GM23248 (cell line): ENCODE data around the gene UTP4. TPM values are rescaled to one million over a fixed set of nuclear protein-coding genes. Genes with fewer than 3 reads are reported as not detected.

Experiments
- DNase-seq: peaks from one replicate; pipeline ENCODE4 v3.0.0-alpha.2; 2015
- H2AFZ ChIP-seq: fragments of 200-600 bp; sonication (generic); 2 replicates; pipeline ENCODE4 v1.6.1; 2016; ENCODE audit warnings: antibody characterized with exemption
- H3F3A ChIP-seq: fragments of 200-600 bp; sonication (generic); 2 replicates; pipeline ENCODE4 v1.6.1; 2016; ENCODE audit warnings: mild to moderate bottlenecking, antibody characterized with exemption, mixed run types; ENCODE audit not compliant: insufficient read depth
- H3K27ac ChIP-seq: fragments of 200-600 bp; sonication (generic); 2 replicates; pipeline ENCODE4 v1.5.1; 2016; ENCODE audit warnings: mild to moderate bottlenecking
- H3K27me3 ChIP-seq: fragments of 200-600 bp; sonication (generic); replicated peaks from 2 replicates; pipeline ENCODE4 v1.6.1; 2016; ENCODE audit warnings: mild to moderate bottlenecking; ENCODE audit not compliant: insufficient read depth
- H3K36me3 ChIP-seq: fragments of 200-600 bp; sonication (generic); 2 replicates; pipeline ENCODE4 v1.6.1; 2016; ENCODE audit warnings: low read depth, mild to moderate bottlenecking
- H3K4me1 ChIP-seq: fragments of 200-600 bp; sonication (generic); 2 replicates; pipeline ENCODE4 v1.6.1; 2016; ENCODE audit warnings: mild to moderate bottlenecking; ENCODE audit not compliant: insufficient read depth
- H3K4me2 ChIP-seq: fragments of 200-600 bp; sonication (generic); one replicate; pipeline ENCODE4 v1.6.1; 2016; ENCODE audit warnings: mild to moderate bottlenecking; ENCODE audit not compliant: unreplicated experiment
- H3K4me3 ChIP-seq: fragments of 200-600 bp; sonication (generic); 2 replicates; pipeline ENCODE4 v1.5.1; 2016; ENCODE audit warnings: mild to moderate bottlenecking
- H3K79me2 ChIP-seq: fragments of 200-600 bp; sonication (generic); 2 replicates; pipeline ENCODE4 v1.6.1; 2016; ENCODE audit warnings: mild to moderate bottlenecking; ENCODE audit not compliant: insufficient read depth
- H3K9ac ChIP-seq: fragments of 200-600 bp; sonication (generic); 2 replicates; pipeline ENCODE4 v1.6.1; 2016; ENCODE audit warnings: mild to moderate bottlenecking
- H3K9me2 ChIP-seq: fragments of 200-600 bp; sonication (generic); 2 replicates; pipeline ENCODE4 v1.6.1; 2016; ENCODE audit warnings: mixed run types, mild to moderate bottlenecking, moderate library complexity; ENCODE audit not compliant: insufficient read depth
- H3K9me3 ChIP-seq: fragments of 200-600 bp; sonication (generic); one replicate; pipeline ENCODE4 v1.6.1; 2017; ENCODE audit warnings: low read depth
- H4K20me1 ChIP-seq: fragments of 200-600 bp; sonication (generic); 2 replicates; pipeline ENCODE4 v1.6.0; 2016; ENCODE audit not compliant: insufficient read depth
- EZH2 ChIP-seq: fragments of 200-600 bp; sonication (generic); IDR thresholded peaks from 2 replicates; pipeline ENCODE4 v1.6.1; 2018; ENCODE audit warnings: antibody characterized with exemption, mild to moderate bottlenecking; ENCODE audit not compliant: insufficient read depth, poor library complexity, severe bottlenecking
- EZH2phosphoT487 ChIP-seq: fragments of 200-600 bp; sonication (generic); IDR thresholded peaks from 2 replicates; pipeline ENCODE4 v1.6.1; 2018; ENCODE audit warnings: antibody characterized with exemption, moderate library complexity, mild to moderate bottlenecking, low read depth; ENCODE audit not compliant: insufficient read depth
- WGBS, 2 experiments: methylation state at CpG; one replicate each; pipeline ENCODE4 v1.1.6; 2015 to 2017; ENCODE audit warnings: low lambda C conversion rate in 2 of 2, low coverage in 1 of 2; ENCODE audit errors: missing lambda C conversion rate in 2 of 2; 5-methylcytosine and 5-hydroxymethylcytosine counted together
- in situ Hi-C: fragments of 300-500 bp; cut with MboI; formaldehyde crosslinking; loops from 2 replicates; pipeline ENCODE4 v1.15.0; 2020
- polyA plus RNA-seq: library from polyadenylated mRNA; unstranded; fragments of >200 nt; fragmentation: Nextera tagmentation; extraction: Ambion mirVana; gene quantifications from 2 replicates; pipeline ENCODE4 v1.2.1, GENCODE V29; 2016
- total RNA-seq: library from RNA; depleted of rRNA; stranded (reverse); fragments of >200 nt; shearing (Covaris generic); gene quantifications from 2 replicates; pipeline ENCODE4 v1.2.3, GENCODE V29; 2014

UTP4 gene
- total and polyA plus RNA-seq, 2 experiments from 2014 or later: 17.8 to 54.8 TPM

GRCh38 chr16:69087161-69087581, 45.3 kb upstream of the UTP4 start:
- Histone ChIP-seq H3K9me3 (no peaks in the 10 kb centered on the region), H3K79me2 (no peaks in the 10 kb centered on the region), H2AFZ (no peak overlapping the region), H3K27ac (no peak overlapping the region), H3K4me3 (no peak overlapping the region), H3K9ac (no peak overlapping the region), H3K27me3 (no peaks in the 10 kb centered on the region), H3K4me2 (no peak overlapping the region), H3K4me1 (peaks cover 14% of the 10 kb centered on the region), H3K9me2 (no peaks in the 10 kb centered on the region), H3K36me3 (no peaks in the 10 kb centered on the region), H4K20me1 (no peaks in the 10 kb centered on the region), H3F3A (no peaks in the 10 kb centered on the region)
- TF ChIP-seq EZH2phosphoT487 (no peak), EZH2 (no peak)
- in situ Hi-C loops: no loop called here
- no peak for DNase-seq
- 83 to 88% methylated on average over 3 of the region's 3 CpGs for WGBS, 2 experiments

- Histone ChIP-seq H2AFZ (no peak overlapping the region), H3K27ac (no peak overlapping the region), H3K9ac (no peak overlapping the region), H3F3A (no peaks in the 10 kb centered on the region), H4K20me1 (no peaks in the 10 kb centered on the region), H3K4me2 (no peak overlapping the region), H3K9me3 (no peaks in the 10 kb centered on the region), H3K27me3 (no peaks in the 10 kb centered on the region), H3K4me3 (no peak overlapping the region), H3K9me2 (no peaks in the 10 kb centered on the region), H3K79me2 (no peaks in the 10 kb centered on the region), H3K4me1 (peaks cover 13% of the 10 kb centered on the region), H3K36me3 (no peaks in the 10 kb centered on the region)
- WGBS, 2 experiments: 76 to 77% methylated on average over 4 of the region's 4 CpGs
- TF ChIP-seq EZH2: no peak
- no peak for TF ChIP-seq EZH2phosphoT487
- in situ Hi-C loops: no loop called here
- no peak for DNase-seq
Observed at GRCh38 chr16:69088684-69089083, 43.8 kb upstream of the UTP4 start.

DNA sequence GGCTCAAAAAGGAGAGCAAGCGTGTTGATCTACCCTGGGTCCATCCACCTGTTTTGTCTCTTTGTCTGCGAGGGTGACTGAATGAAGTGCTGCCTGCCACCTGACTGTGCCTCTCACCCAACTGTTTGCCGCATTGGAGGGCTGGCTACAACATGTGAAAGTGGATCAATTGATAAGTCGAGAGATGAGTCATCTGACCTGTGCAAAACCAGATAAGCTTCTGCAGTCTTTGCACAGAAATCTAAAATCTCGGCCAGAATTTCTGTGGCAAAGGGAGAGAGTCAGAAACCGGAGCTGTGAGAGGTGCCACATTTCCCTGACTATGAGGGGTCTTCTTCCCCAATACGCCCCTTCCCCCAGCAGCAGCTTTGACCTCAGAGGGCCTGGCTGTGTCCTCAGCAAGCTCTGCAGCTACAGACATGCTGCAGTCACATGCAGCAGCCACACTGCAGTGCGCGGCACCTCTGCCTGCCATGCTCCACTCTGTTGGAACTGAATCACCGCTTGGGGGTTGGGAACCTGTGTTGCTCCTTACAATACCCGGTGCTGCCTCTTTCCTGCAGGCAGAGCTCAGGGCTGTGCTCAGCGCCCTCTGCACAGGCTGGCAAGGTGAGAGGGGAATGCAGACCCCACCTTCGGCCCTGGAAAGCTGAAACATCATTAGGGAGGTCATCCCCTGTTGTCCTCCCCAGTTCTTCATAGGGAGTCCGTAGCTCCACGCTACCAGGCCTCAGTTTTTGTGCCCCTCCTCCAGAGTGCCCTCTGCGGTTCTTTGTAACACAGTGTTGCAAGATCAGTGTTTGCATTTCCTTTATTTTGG, 43.1 kb upstream of the UTP4 start:
- DNase-seq: no peak
- Histone ChIP-seq H3F3A (no peaks in the 10 kb centered on the region), H3K4me2 (no peak overlapping the region), H3K9ac (no peak overlapping the region), H2AFZ (no peak overlapping the region), H3K9me3 (no peaks in the 10 kb centered on the region), H3K36me3 (no peaks in the 10 kb centered on the region), H3K27me3 (no peaks in the 10 kb centered on the region), H3K4me3 (no peak overlapping the region), H3K79me2 (no peaks in the 10 kb centered on the region), H3K4me1 (peaks cover 7% of the 10 kb centered on the region), H3K27ac (no peak overlapping the region), H4K20me1 (no peaks in the 10 kb centered on the region), H3K9me2 (no peaks in the 10 kb centered on the region)
- in situ Hi-C loops: no loop called here
- TF ChIP-seq EZH2phosphoT487 (no peak), EZH2 (no peak)
- WGBS, 2 experiments: 50 to 61% methylated on average over 16 of the region's 16 CpGs

DNA sequence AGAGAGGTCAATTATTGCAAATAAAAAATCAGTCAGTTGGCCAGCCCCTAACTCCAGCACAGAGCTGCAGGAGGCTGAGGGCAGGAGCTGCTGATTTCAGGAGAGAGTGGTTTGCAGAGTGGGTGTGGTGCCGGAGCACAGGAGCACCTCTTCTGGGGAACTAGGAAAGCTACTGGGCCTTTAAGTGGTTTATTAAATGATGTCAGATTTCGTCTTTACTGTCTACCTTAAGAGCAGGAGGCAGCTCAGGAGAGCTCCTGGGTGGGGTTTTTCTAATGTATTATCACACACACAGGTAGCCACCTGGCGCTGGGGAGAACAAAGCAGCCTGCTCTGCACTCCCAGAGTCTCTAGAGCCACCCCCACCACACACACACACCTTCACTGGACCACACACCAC, 38.5 kb upstream of the UTP4 start:
- Histone ChIP-seq H3K79me2 (no peaks in the 10 kb centered on the region), H4K20me1 (no peaks in the 10 kb centered on the region), H3K36me3 (no peaks in the 10 kb centered on the region), H2AFZ (no peak overlapping the region), H3K4me1 (no peaks in the 10 kb centered on the region), H3K4me2 (no peak overlapping the region), H3K9me3 (no peaks in the 10 kb centered on the region), H3K9ac (no peak overlapping the region), H3K9me2 (no peaks in the 10 kb centered on the region), H3K27ac (no peak overlapping the region), H3K27me3 (no peaks in the 10 kb centered on the region), H3F3A (no peaks in the 10 kb centered on the region), H3K4me3 (no peak overlapping the region)
- TF ChIP-seq EZH2: no peak
- TF ChIP-seq EZH2phosphoT487: no peak
- WGBS, 2 experiments: 54 to 59% methylated on average over 3 of the region's 3 CpGs
- no peak for DNase-seq
- in situ Hi-C loops: no loop called here
